Measurements from ENCODE around the gene ADIPOR2.

Gene ADIPOR2

GRCh38 chr12:1834186-1834925 lies 143.5 kb downstream of the ADIPOR2 start:
- no peak for DNase-seq

- no peak for DNase-seq
Measured at GRCh38 chr12:1835211-1836131, 144.6 kb downstream of the ADIPOR2 start.

- no peak for DNase-seq
Measured at GRCh38 chr12:1836241-1836803, 145.5 kb downstream of the ADIPOR2 start.

- DNase-seq: no peak
Measured at GRCh38 chr12:1836854-1837421, 146.1 kb downstream of the ADIPOR2 start.

- DNase-seq: no peak
Measured at GRCh38 chr12:1837541-1838204, 146.8 kb downstream of the ADIPOR2 start.

Measured in SW 1271 (cell line).